ENCODE data around the gene NINJ2. TPM values are rescaled to one million over a fixed set of nuclear protein-coding genes. Genes with fewer than 3 reads are reported as not detected.

NINJ2 gene
- total RNA-seq, 3 donors from 2014 or later (not counting 1 experiment from before 2014, with no cell fraction given): 3.1 to 6.6 (median 4.9) TPM

DNA sequence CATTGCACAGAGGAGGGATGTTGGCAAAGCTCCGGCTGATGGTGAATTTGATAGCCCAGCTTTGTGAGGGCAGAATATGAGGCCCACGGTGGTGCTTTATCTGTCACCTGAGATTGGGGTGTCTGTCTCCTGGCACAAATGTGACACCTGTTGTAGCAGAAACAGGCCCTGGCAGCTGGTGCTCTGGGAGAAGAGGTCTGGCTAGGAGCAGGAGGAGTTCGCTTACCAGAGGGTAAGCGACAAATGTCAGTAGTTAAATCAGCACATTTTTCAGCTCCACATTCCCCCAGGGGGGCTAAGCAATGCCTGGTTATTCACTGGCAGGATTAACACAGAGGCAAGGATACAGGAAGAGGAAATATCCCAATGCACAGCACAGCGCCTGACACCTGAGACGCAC lies 132.4 kb downstream of the NINJ2 start:
- H3K9me3 ChIP-seq (ENCODE audit: control insufficient read depth, insufficient read depth, low read length): no peaks in the 10 kb centered on the region
- no peak overlapping the region for H3K27ac ChIP-seq (ENCODE audit: low read length)
- H3K36me3 ChIP-seq (ENCODE audit: control insufficient read depth, insufficient read depth, low read length): no peaks in the 10 kb centered on the region
- H3K27me3 ChIP-seq (ENCODE audit: control insufficient read depth, insufficient read depth, low read length): no peaks in the 10 kb centered on the region
- Mint-ChIP-seq H3K4me3 (no peak overlapping the region), H3K27ac (no peak overlapping the region), H3K4me1 (peaks cover 0 to 3% of the 10 kb centered on the region in 2 donors), H3K9me3 (no peaks in the 10 kb centered on the region), H3K27me3 (ENCODE audit: low read depth in 2 of 2) (no peaks in the 10 kb centered on the region), H3K36me3 (no peaks in the 10 kb centered on the region)
- no peak overlapping the region for H3K4me3 ChIP-seq (ENCODE audit: low read length)
- ATAC-seq (no peak), DNase-seq (no peak)
- intact Hi-C loops (cut with micrococcal nuclease): no loop called here
- WGBS (ENCODE audit: insufficient coverage): 89% methylated on average over 6 of the region's 6 CpGs
- no peaks in the 10 kb centered on the region for H3K4me1 ChIP-seq (ENCODE audit: control insufficient read depth, insufficient read depth, low read length)
- TF ChIP-seq, protein P1, sequence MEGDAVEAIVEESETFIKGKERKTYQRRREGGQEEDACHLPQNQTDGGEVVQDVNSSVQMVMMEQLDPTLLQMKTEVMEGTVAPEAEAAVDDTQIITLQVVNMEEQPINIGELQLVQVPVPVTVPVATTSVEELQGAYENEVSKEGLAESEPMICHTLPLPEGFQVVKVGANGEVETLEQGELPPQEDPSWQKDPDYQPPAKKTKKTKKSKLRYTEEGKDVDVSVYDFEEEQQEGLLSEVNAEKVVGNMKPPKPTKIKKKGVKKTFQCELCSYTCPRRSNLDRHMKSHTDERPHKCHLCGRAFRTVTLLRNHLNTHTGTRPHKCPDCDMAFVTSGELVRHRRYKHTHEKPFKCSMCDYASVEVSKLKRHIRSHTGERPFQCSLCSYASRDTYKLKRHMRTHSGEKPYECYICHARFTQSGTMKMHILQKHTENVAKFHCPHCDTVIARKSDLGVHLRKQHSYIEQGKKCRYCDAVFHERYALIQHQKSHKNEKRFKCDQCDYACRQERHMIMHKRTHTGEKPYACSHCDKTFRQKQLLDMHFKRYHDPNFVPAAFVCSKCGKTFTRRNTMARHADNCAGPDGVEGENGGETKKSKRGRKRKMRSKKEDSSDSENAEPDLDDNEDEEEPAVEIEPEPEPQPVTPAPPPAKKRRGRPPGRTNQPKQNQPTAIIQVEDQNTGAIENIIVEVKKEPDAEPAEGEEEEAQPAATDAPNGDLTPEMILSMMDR (IDR thresholded peaks at IDR 0.05): no peak

DNA sequence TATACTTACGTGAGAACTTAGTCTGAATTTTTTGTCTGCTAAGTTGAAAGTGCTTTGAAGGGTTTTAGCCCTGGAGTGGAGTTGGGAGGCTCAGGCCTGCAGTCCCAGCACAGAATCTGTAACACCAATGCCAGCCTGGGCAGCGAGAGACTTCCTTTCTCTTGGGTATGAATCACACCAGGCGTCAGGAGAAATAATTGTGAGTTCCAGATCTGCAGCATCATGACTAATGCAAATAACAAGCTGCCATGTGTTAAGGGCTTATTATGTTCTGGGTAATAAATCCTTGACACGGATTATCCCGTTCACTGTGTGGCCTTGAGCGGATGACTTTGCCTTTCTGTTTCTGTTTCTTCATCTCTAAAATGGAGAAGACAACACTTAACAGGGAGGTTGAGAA lies 132.9 kb downstream of the NINJ2 start:
- intact Hi-C loops (cut with micrococcal nuclease): no loop called here
- ATAC-seq (no peak), DNase-seq (no peak)
- H3K4me3 Mint-ChIP-seq: no peak overlapping the region
- Histone ChIP-seq H3K27ac (ENCODE audit: low read length) (no peak overlapping the region), H3K4me1 (ENCODE audit: control insufficient read depth, insufficient read depth, low read length) (no peaks in the 10 kb centered on the region), H3K9me3 (ENCODE audit: control insufficient read depth, insufficient read depth, low read length) (no peaks in the 10 kb centered on the region), H3K36me3 (ENCODE audit: control insufficient read depth, insufficient read depth, low read length) (no peaks in the 10 kb centered on the region), H3K27me3 (ENCODE audit: control insufficient read depth, insufficient read depth, low read length) (no peaks in the 10 kb centered on the region), H3K4me3 (ENCODE audit: low read length) (no peak overlapping the region)
- peaks cover 0 to 3% of the 10 kb centered on the region in 2 donors for H3K27me3 Mint-ChIP-seq (ENCODE audit: low read depth in 2 of 2)
- H3K9me3 Mint-ChIP-seq: no peaks in the 10 kb centered on the region
- H3K4me1 Mint-ChIP-seq: peaks cover 0 to 3% of the 10 kb centered on the region in 2 donors
- TF ChIP-seq, protein P1 (IDR thresholded peaks at IDR 0.05): no peak
- no peaks in the 10 kb centered on the region for H3K36me3 Mint-ChIP-seq
- WGBS (ENCODE audit: insufficient coverage): 98% methylated on average over 6 of the region's 6 CpGs
- H3K27ac Mint-ChIP-seq: no peak overlapping the region

DNA sequence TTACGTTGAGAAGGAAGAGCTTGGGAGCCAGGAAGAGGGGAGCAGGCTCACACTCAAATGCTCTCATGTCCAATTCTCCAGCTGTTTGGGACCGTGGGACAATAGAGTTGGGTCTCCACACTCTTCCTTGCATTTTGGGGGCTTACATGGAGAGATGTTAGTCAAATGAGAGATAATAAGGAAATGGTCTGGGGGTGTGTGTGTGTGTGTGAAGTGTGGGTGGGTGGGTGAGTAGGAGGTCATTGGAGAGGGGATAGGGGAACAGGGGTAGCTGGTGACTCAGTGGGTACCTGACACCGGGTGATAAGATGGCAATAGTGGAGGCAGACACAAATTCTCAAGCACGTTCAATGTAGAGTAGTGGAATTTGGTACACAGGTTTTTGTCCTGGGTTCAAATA lies 135.5 kb downstream of the NINJ2 start:
- TF ChIP-seq, protein P1 (IDR thresholded peaks at IDR 0.05): no peak
- no peak overlapping the region for H3K27ac ChIP-seq (ENCODE audit: low read length)
- Mint-ChIP-seq H3K27me3 (ENCODE audit: low read depth in 2 of 2) (peaks cover 0 to 3% of the 10 kb centered on the region in 2 donors), H3K27ac (no peak overlapping the region), H3K4me3 (no peak overlapping the region), H3K4me1 (peaks cover 0 to 3% of the 10 kb centered on the region in 2 donors), H3K9me3 (no peaks in the 10 kb centered on the region), H3K36me3 (no peaks in the 10 kb centered on the region)
- intact Hi-C loops (cut with micrococcal nuclease): no loop called here
- no peaks in the 10 kb centered on the region for H3K9me3 ChIP-seq (ENCODE audit: control insufficient read depth, insufficient read depth, low read length)
- ATAC-seq (no peak), DNase-seq (no peak)
- no peaks in the 10 kb centered on the region for H3K36me3 ChIP-seq (ENCODE audit: control insufficient read depth, insufficient read depth, low read length)
- H3K27me3 ChIP-seq (ENCODE audit: control insufficient read depth, insufficient read depth, low read length): no peaks in the 10 kb centered on the region
- H3K4me3 ChIP-seq (ENCODE audit: low read length): no peak overlapping the region
- 89% methylated on average over 4 of the region's 4 CpGs for WGBS (ENCODE audit: insufficient coverage)
- no peaks in the 10 kb centered on the region for H3K4me1 ChIP-seq (ENCODE audit: control insufficient read depth, insufficient read depth, low read length)

DNA sequence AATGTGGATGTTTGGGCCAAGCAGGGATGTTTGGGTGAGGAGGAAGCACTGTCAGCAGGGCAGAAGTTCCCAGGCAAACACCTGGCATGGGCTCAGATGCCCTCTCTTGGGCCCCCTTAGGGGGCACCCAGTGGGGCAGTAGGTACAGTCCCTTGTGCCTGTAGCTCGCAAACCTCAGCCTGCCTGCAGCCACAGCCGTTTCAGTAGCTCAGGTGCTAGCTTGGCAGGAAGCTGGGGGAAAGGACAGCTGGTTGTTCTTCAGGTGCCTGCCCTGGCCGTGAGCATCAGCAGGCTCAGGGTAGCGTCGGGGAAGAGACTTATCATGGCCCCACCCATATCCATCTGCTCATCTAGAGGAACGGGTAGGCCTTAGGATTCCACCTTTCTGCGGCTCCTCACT lies 136.0 kb downstream of the NINJ2 start:
- no peak overlapping the region for H3K27ac Mint-ChIP-seq
- peaks cover 0 to 3% of the 10 kb centered on the region in 2 donors for H3K27me3 Mint-ChIP-seq (ENCODE audit: low read depth in 2 of 2)
- H3K4me1 Mint-ChIP-seq: peaks cover 0 to 3% of the 10 kb centered on the region in 2 donors
- no peaks in the 10 kb centered on the region for H3K36me3 ChIP-seq (ENCODE audit: control insufficient read depth, insufficient read depth, low read length)
- no peak overlapping the region for H3K27ac ChIP-seq (ENCODE audit: low read length)
- H3K4me1 ChIP-seq (ENCODE audit: control insufficient read depth, insufficient read depth, low read length): no peaks in the 10 kb centered on the region
- H3K9me3 ChIP-seq (ENCODE audit: control insufficient read depth, insufficient read depth, low read length): no peaks in the 10 kb centered on the region
- H3K9me3 Mint-ChIP-seq: no peaks in the 10 kb centered on the region
- DNase-seq: no peak
- ATAC-seq: no peak
- no peaks in the 10 kb centered on the region for H3K36me3 Mint-ChIP-seq
- intact Hi-C loops (cut with micrococcal nuclease): no loop called here
- WGBS (ENCODE audit: insufficient coverage): 71% methylated on average over 7 of the region's 7 CpGs
- no peaks in the 10 kb centered on the region for H3K27me3 ChIP-seq (ENCODE audit: control insufficient read depth, insufficient read depth, low read length)
- no peak overlapping the region for H3K4me3 ChIP-seq (ENCODE audit: low read length)
- no peak overlapping the region for H3K4me3 Mint-ChIP-seq
- TF ChIP-seq, protein P1 (IDR thresholded peaks at IDR 0.05): no peak
